Sigmoid colon (tissue), 7 donors: ENCODE data around the gene GRB10. TPM values are rescaled to one million over a fixed set of nuclear protein-coding genes. Genes with fewer than 3 reads are reported as not detected.
A peak's percentile ranks its signal among the peaks of the same experiment; 100 is the strongest.

ENCODE experiments used
- DNase-seq: peaks from one replicate; pipeline ENCODE4 v3.0.0-alpha.2; 2019
- H3K27ac ChIP-seq, 4 donors: fragments of 200-600 bp; sonication (generic); one replicate each; pipeline ENCODE4 v1.5.1; 2016 to 2019; ENCODE audit warnings: mild to moderate bottlenecking in 1 of 4
- H3K27me3 ChIP-seq, 3 donors: fragments of 200-600 bp; sonication (generic); one replicate each; pipeline ENCODE4 v1.5.1; 2019; ENCODE audit warnings: mild to moderate bottlenecking in 1 of 3
- H3K36me3 ChIP-seq, 4 donors: fragments of 200-600 bp; sonication (generic); one replicate each; pipeline ENCODE4 v1.5.1; 2016 to 2019
- H3K4me1 ChIP-seq, 4 donors: fragments of 200-600 bp; sonication (generic); one replicate each; pipeline ENCODE4 v1.5.1; 2017 to 2019
- H3K4me3 ChIP-seq, 4 donors: fragments of 200-600 bp; sonication (generic); one replicate each; pipeline ENCODE4 v1.5.1; 2017 to 2019; ENCODE audit warnings: mild to moderate bottlenecking in 2 of 4, moderate library complexity in 1 of 4
- H3K9me3 ChIP-seq, 4 donors: fragments of 200-600 bp in 3 of 4; sonication (generic) in 3 of 4; one replicate each; pipeline versions ENCODE4 v1.5.1 to v1.6.1; 2013 to 2019
- EP300 ChIP-seq, 4 donors: sonication (generic); formaldehyde crosslinking; IDR thresholded peaks; one replicate each; pipeline ENCODE4 v1.6.1; 2017; ENCODE audit warnings: antibody characterized with exemption in 4 of 4
- POLR2A ChIP-seq, 2 donors: fragments of 450-650 bp; IDR thresholded peaks; one replicate each; pipeline ENCODE4 v1.6.1; 2016; ENCODE audit warnings: antibody characterized with exemption in 2 of 2, mild to moderate bottlenecking in 2 of 2, moderate library complexity in 2 of 2
- POLR2AphosphoS5 ChIP-seq, 4 donors: sonication (generic); formaldehyde crosslinking; IDR thresholded peaks; one replicate each; pipeline ENCODE4 v1.6.1; 2017; ENCODE audit warnings: antibody characterized with exemption in 4 of 4
- whole genome bisulfite sequencing, 2 donors: extraction: QIAGEN DNeasy Blood & Tissue Kit; methylation state at CpG; one replicate each; pipeline ENCODE4 v1.1.7; 2013; 5-methylcytosine and 5-hydroxymethylcytosine counted together
- intact Hi-C: fragments of 100-400 bp; cut with DNase I; formaldehyde crosslinking; loops from one replicate; pipeline ENCODE4 v1.15.1; 2023
- polyA plus RNA-seq, 3 donors: library from polyadenylated mRNA; stranded (reverse); fragments of 200-250 nt; gene quantifications; one replicate each; pipeline ENCODE4 v1.2.3, GENCODE V29; 2013
- total RNA-seq, 4 donors: library from RNA; depleted of rRNA; stranded (reverse); fragments of >200 nt; gene quantifications; one replicate each; pipeline ENCODE4 v1.1.0, GENCODE V29; 2016
- TF ChIP-seq, protein P1 (sequence below), 4 experiments: fragments of 450-650 bp in 3 of 4; fragments of 200-600 bp in 1 of 4; IDR thresholded peaks; one replicate each; pipeline ENCODE4 v1.5.1; 2016 to 2019; ENCODE audit warnings: antibody characterized with exemption in 4 of 4, mild to moderate bottlenecking in 3 of 4, moderate library complexity in 2 of 4
- donor health status: healthy with polysubstance abuse.
- donor health status: Bipolar disorder and iron deficiency.
- donor health status: healthy.

The GRB10 gene
- total and polyA plus RNA-seq, 7 donors = 2.1 to 83.6 (median 49.2) TPM

DNA sequence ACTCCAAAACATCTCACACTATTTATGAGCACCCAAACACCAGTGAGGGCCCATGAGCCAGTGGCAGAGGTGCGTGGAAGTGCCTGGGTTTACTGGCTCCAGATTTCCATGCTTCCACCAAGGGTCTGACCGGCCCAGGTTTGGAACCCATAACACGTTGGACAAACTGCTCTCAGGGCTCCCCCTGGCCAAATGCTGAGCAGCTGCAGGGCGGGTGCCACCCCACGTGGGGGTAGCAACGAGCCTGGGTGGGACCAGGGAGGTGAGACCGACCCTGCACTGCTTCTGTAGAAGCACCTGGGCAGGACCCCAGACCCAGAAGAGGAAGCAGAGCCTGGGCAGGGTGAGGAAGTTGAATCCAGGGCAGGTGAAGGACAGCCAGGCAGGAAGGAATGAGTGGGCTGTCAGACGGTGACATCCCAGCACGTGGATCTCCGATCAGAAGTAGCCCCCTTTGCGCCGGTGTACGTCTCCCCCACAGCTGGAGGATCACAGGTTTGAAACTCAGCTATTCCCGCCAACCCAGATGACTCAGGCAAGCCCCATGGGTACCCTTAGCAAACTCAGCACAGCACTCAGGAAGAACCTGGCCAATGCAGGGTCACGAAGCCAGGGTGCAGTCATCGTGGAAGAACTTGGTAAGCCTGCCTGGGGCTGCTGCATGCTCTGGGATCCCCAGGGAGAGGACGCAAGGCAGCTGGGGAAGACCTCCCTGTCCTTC lies 117.1 kb downstream of the GRB10 start:
- 81 to 89% methylated on average over 17 of the region's 17 CpGs for WGBS, 2 donors
- TF ChIP-seq POLR2A (IDR thresholded peaks at IDR 0.05) (no peak), EP300 (IDR thresholded peaks at IDR 0.05) (no peak), POLR2AphosphoS5 (IDR thresholded peaks at IDR 0.05) (no peak)
- TF ChIP-seq, protein P1, sequence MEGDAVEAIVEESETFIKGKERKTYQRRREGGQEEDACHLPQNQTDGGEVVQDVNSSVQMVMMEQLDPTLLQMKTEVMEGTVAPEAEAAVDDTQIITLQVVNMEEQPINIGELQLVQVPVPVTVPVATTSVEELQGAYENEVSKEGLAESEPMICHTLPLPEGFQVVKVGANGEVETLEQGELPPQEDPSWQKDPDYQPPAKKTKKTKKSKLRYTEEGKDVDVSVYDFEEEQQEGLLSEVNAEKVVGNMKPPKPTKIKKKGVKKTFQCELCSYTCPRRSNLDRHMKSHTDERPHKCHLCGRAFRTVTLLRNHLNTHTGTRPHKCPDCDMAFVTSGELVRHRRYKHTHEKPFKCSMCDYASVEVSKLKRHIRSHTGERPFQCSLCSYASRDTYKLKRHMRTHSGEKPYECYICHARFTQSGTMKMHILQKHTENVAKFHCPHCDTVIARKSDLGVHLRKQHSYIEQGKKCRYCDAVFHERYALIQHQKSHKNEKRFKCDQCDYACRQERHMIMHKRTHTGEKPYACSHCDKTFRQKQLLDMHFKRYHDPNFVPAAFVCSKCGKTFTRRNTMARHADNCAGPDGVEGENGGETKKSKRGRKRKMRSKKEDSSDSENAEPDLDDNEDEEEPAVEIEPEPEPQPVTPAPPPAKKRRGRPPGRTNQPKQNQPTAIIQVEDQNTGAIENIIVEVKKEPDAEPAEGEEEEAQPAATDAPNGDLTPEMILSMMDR (IDR thresholded peaks at IDR 0.05) = no peak
- Histone ChIP-seq H3K27me3 (no peaks in the 10 kb centered on the region), H3K4me3 (no peak overlapping the region), H3K36me3 (peaks cover 0 to 31% (median 3%) of the 10 kb centered on the region in 4 donors), H3K9me3 (no peaks in the 10 kb centered on the region), H3K4me1 (peaks cover 0 to 71% (median 60%) of the 10 kb centered on the region in 4 donors), H3K27ac (peak overlapping the region in 3 of 4 donors; percentile 27 to 84 (median 73))
- intact Hi-C loops = no loop called here
- DNase-seq = peak; percentile 66

DNA sequence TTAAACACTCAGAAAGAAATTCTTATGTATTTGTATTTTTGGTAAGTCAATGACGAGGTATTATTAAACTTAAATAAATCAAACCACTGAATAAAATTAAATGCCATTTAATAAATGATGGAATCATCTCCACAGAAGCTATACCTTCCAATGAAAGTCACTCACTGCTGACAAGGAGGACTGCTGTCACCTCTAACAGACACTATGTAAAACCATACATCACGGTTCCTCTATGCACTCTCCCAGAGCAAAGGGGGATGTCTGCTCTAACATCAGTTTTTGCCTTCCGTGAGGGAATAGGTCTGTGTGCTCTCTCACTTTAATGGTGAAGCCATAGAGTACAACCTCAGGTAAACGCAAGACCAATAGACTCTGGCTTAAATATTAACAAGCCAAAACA lies 117.8 kb downstream of the GRB10 start:
- intact Hi-C loops = no loop called here
- no peak for TF ChIP-seq EP300 (IDR thresholded peaks at IDR 0.05)
- TF ChIP-seq, protein P1 (IDR thresholded peaks at IDR 0.05) = no peak
- TF ChIP-seq POLR2A (IDR thresholded peaks at IDR 0.05) = no peak
- no peak for TF ChIP-seq POLR2AphosphoS5 (IDR thresholded peaks at IDR 0.05)
- DNase-seq = no peak
- Histone ChIP-seq H3K4me1 (peaks cover 0 to 72% (median 60%) of the 10 kb centered on the region in 4 donors), H3K9me3 (no peaks in the 10 kb centered on the region), H3K27ac (peak overlapping the region in 2 of 4 donors; percentile 73 to 84), H3K36me3 (peaks cover 0 to 29% (median 5%) of the 10 kb centered on the region in 4 donors), H3K27me3 (no peaks in the 10 kb centered on the region), H3K4me3 (no peak overlapping the region)
- WGBS, 2 donors = 66 to 70% methylated on average over 4 of the region's 4 CpGs

DNA sequence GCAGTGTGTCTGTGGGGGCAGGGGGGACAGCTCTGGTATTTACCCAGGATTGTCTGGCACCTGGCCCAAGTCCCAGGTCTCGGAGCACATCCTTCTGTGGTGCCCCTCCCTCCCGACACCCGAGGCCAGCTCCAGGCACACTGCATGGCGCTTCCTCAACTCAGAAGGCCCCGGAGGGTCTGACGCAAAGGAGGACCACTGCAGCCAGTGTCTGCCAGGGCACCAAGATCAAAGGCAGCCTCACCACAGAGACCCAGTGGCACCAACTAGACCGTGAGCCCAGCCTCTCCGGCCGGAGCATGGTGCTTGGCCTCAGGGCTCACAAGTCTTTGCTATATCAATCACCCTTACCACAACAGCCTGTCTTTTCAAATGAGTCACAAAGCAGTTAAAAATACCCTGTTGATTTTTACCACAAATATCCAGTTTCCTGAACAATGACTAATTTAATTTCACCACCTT lies 118.2 kb downstream of the GRB10 start:
- no peaks in the 10 kb centered on the region for H3K9me3 ChIP-seq
- no peaks in the 10 kb centered on the region for H3K27me3 ChIP-seq
- DNase-seq = peak; percentile 71
- no peak overlapping the region for H3K4me3 ChIP-seq
- H3K4me1 ChIP-seq = peaks cover 0 to 72% (median 60%) of the 10 kb centered on the region in 4 donors
- H3K36me3 ChIP-seq = peaks cover 0 to 25% (median 3%) of the 10 kb centered on the region in 4 donors
- H3K27ac ChIP-seq = peak overlapping the region in 2 of 4 donors; percentile 73 to 84
- TF ChIP-seq, protein P1 (IDR thresholded peaks at IDR 0.05) = no peak
- TF ChIP-seq POLR2A (IDR thresholded peaks at IDR 0.05) = no peak
- TF ChIP-seq POLR2AphosphoS5 (IDR thresholded peaks at IDR 0.05) = no peak
- no peak for TF ChIP-seq EP300 (IDR thresholded peaks at IDR 0.05)
- WGBS, 2 donors = 67 to 83% methylated on average over 9 of the region's 9 CpGs
- intact Hi-C loops = no loop called here

DNA sequence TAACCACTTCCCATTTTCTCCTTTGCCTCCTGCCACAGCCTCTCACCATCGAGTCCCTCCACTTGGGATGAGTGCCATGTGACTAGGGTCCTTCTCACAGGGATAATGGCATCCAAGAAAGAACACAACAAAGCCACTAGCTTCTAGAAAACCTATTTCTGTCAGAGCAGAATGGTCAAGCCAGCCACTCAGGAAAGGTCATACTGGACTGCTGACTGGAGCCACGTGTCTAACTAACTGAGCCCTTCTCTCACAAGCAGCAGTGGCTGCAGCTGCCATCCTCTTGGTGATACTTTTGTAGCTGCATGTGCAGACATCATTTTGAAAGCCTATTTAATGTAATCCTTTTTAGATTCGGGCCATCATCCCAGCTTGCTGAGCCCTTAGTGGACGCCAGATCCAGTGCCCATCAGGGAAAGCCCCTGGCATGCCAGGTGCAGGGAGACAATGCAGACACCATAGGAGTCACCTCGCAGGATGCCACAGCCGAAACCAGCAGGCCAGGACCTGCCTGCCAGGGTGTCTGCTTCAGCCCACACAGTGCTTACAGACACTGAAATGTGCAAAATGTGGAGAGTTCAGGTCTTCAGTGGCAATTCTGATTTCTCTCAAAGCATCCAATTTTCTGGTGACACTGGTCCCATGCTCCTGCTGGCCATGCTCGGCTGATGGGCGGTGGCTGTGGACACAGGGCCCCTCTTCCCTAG lies 119.1 kb downstream of the GRB10 start:
- no peak overlapping the region for H3K4me3 ChIP-seq
- intact Hi-C loops = no loop called here
- DNase-seq = no peak
- H3K27ac ChIP-seq = peak overlapping the region in 1 of 4 donors; percentile 84
- peaks cover 0 to 23% (median 2%) of the 10 kb centered on the region in 4 donors for H3K36me3 ChIP-seq
- TF ChIP-seq POLR2AphosphoS5 (IDR thresholded peaks at IDR 0.05) (no peak), POLR2A (IDR thresholded peaks at IDR 0.05) (no peak), EP300 (IDR thresholded peaks at IDR 0.05) (no peak)
- TF ChIP-seq, protein P1 (IDR thresholded peaks at IDR 0.05) = no peak
- no peaks in the 10 kb centered on the region for H3K27me3 ChIP-seq
- no peaks in the 10 kb centered on the region for H3K9me3 ChIP-seq
- peaks cover 0 to 72% (median 55%) of the 10 kb centered on the region in 4 donors for H3K4me1 ChIP-seq
- WGBS, 2 donors = 88 to 91% methylated on average over 8 of the region's 8 CpGs
